Measurements from ENCODE around the gene C6. TPM values are rescaled to one million over a fixed set of nuclear protein-coding genes. Genes with fewer than 3 reads are reported as not detected.

The C6 gene
- 0.26 TPM in 1 of 2 replicates, not detected in the other for total RNA-seq
- polyA plus RNA-seq, result 0.07 TPM in 1 of 2 replicates, not detected in the other
- polyA plus RNA-seq (2012), result not detected in 2 replicates
- not detected in 2 replicates for polyA minus RNA-seq (ENCODE audit: low replicate concordance)

DNA sequence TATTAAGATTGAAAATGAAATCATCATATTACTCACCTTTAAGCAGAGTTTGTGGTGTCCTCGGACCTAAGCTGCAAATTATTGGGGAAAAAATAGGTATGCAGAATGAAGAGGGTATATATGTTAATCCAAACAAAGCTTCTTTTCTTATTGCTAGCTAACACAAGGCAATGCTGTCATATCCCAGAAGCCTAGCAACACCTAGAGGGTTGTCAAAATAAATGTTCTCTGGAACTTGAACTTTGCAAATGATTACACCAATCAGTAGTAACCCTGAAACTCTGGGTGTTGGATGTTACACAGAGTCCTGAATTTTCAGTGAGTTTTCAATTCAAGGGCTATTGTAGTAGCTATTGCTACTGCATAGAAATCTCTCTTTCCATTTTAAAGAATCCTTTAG lies at the start of gene C6:
Gene C6, minus strand, starts transcription at position 193 of the 400 bp plus-strand sequence. CDS start 10,302 bp downstream, outside the sequence.
- no peaks in the 10 kb centered on the region for H3K27me3 ChIP-seq (ENCODE audit: control insufficient read depth, insufficient read depth, low read length)
- H3K9ac ChIP-seq (ENCODE audit: insufficient read depth, low read length), result no peak within 1 kb of the TSS
- H3K27ac ChIP-seq (ENCODE audit: insufficient read depth, low read length), result no peak within 1 kb of the TSS
- H3K79me2 ChIP-seq (ENCODE audit: control insufficient read depth, insufficient read depth, low read length), result no peaks in the 10 kb centered on the region
- H3K9me3 ChIP-seq (ENCODE audit: control insufficient read depth, insufficient read depth, low read depth, low read length), result no peaks in the 10 kb centered on the region
- H3K4me2 ChIP-seq (ENCODE audit: extremely low read depth, insufficient read depth, low read length), result no peak within 1 kb of the TSS
- H4K20me1 ChIP-seq (ENCODE audit: control insufficient read depth, extremely low read depth, insufficient read depth, low read length), result no peaks in the 10 kb centered on the region
- H3K4me3 ChIP-seq (replicated peaks in 1 of 4; ENCODE audit: control extremely low read depth in 1 of 4, insufficient read depth in 1 of 4, low read depth in 3 of 4, low read length in 4 of 4), result no peak within 1 kb of the TSS
- H3K36me3 ChIP-seq (ENCODE audit: control insufficient read depth, insufficient read depth, low read length), result no peaks in the 10 kb centered on the region
- DNase-seq (ENCODE audit: low read depth in 2 of 2), result peak in 1 of 2 donors; percentile 15
- no peak within 1 kb of the TSS for H2AFZ ChIP-seq (ENCODE audit: low read length)
- TF ChIP-seq EZH2 (IDR thresholded peaks at IDR 0.05; ENCODE audit: low read length, missing control alignments), result no peak
- TF ChIP-seq, protein P1, sequence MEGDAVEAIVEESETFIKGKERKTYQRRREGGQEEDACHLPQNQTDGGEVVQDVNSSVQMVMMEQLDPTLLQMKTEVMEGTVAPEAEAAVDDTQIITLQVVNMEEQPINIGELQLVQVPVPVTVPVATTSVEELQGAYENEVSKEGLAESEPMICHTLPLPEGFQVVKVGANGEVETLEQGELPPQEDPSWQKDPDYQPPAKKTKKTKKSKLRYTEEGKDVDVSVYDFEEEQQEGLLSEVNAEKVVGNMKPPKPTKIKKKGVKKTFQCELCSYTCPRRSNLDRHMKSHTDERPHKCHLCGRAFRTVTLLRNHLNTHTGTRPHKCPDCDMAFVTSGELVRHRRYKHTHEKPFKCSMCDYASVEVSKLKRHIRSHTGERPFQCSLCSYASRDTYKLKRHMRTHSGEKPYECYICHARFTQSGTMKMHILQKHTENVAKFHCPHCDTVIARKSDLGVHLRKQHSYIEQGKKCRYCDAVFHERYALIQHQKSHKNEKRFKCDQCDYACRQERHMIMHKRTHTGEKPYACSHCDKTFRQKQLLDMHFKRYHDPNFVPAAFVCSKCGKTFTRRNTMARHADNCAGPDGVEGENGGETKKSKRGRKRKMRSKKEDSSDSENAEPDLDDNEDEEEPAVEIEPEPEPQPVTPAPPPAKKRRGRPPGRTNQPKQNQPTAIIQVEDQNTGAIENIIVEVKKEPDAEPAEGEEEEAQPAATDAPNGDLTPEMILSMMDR (conservative IDR thresholded peaks at IDR 0.05 in 1 of 2, IDR thresholded peaks at IDR 0.05 in 1 of 2; ENCODE audit: low read depth in 1 of 2, low read length in 2 of 2), result no peak
- H3K4me1 ChIP-seq (ENCODE audit: control insufficient read depth, extremely low read depth, insufficient read depth, low read length), result no peaks in the 10 kb centered on the region

DNA sequence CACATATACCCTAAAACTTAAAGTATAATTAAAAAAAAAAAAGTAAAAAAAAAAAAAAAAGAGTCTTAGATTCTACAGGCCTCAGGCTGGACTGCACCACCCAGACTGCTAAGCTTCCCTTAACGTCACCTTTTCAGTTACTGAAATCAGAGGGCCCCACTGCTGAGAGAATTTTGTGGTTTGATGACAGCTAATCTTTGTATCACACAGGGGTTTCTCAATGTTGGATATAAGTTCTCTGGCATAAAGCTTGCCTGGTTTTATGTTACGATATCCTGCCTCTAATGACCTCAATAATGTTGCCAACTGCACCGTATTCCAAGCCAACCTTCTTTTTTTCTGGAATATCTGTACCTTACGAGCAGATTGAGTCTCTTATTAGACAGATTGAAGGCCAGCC lies 43.1 kb upstream of the C6 start:
- peak; percentile 23 to 27 for DNase-seq (ENCODE audit: low read depth in 2 of 2)
- Histone ChIP-seq H3K4me2 (ENCODE audit: extremely low read depth, insufficient read depth, low read length) (no peak overlapping the region), H3K9me3 (ENCODE audit: control insufficient read depth, insufficient read depth, low read depth, low read length) (no peaks in the 10 kb centered on the region), H3K36me3 (ENCODE audit: control insufficient read depth, insufficient read depth, low read length) (no peaks in the 10 kb centered on the region), H3K4me1 (ENCODE audit: control insufficient read depth, extremely low read depth, insufficient read depth, low read length) (no peaks in the 10 kb centered on the region), H3K27ac (ENCODE audit: insufficient read depth, low read length) (no peak overlapping the region), H3K27me3 (ENCODE audit: control insufficient read depth, insufficient read depth, low read length) (no peaks in the 10 kb centered on the region), H2AFZ (ENCODE audit: low read length) (no peak overlapping the region), H3K9ac (ENCODE audit: insufficient read depth, low read length) (no peak overlapping the region), H3K79me2 (ENCODE audit: control insufficient read depth, insufficient read depth, low read length) (no peaks in the 10 kb centered on the region), H3K4me3 (replicated peaks in 1 of 4; ENCODE audit: control extremely low read depth in 1 of 4, insufficient read depth in 1 of 4, low read depth in 3 of 4, low read length in 4 of 4) (no peak overlapping the region), H4K20me1 (ENCODE audit: control insufficient read depth, extremely low read depth, insufficient read depth, low read length) (no peaks in the 10 kb centered on the region)
- no peak for TF ChIP-seq EZH2 (IDR thresholded peaks at IDR 0.05; ENCODE audit: low read length, missing control alignments)
- TF ChIP-seq, protein P1 (conservative IDR thresholded peaks at IDR 0.05 in 1 of 2, IDR thresholded peaks at IDR 0.05 in 1 of 2; ENCODE audit: low read depth in 1 of 2, low read length in 2 of 2), result no peak

GRCh38 chr5:41253109-41253508 lies 39.8 kb upstream of the C6 start:
- no peak overlapping the region for H3K4me3 ChIP-seq (replicated peaks in 1 of 4; ENCODE audit: control extremely low read depth in 1 of 4, insufficient read depth in 1 of 4, low read depth in 3 of 4, low read length in 4 of 4)
- H3K36me3 ChIP-seq (ENCODE audit: control insufficient read depth, insufficient read depth, low read length), result no peaks in the 10 kb centered on the region
- H3K27me3 ChIP-seq (ENCODE audit: control insufficient read depth, insufficient read depth, low read length), result no peaks in the 10 kb centered on the region
- no peak overlapping the region for H3K9ac ChIP-seq (ENCODE audit: insufficient read depth, low read length)
- no peak for DNase-seq (ENCODE audit: low read depth in 2 of 2)
- H2AFZ ChIP-seq (ENCODE audit: low read length), result no peak overlapping the region
- H3K79me2 ChIP-seq (ENCODE audit: control insufficient read depth, insufficient read depth, low read length), result no peaks in the 10 kb centered on the region
- TF ChIP-seq EZH2 (IDR thresholded peaks at IDR 0.05; ENCODE audit: low read length, missing control alignments), result no peak
- TF ChIP-seq, protein P1 (conservative IDR thresholded peaks at IDR 0.05 in 1 of 2, IDR thresholded peaks at IDR 0.05 in 1 of 2; ENCODE audit: low read depth in 1 of 2, low read length in 2 of 2), result no peak
- no peaks in the 10 kb centered on the region for H3K4me1 ChIP-seq (ENCODE audit: control insufficient read depth, extremely low read depth, insufficient read depth, low read length)
- no peak overlapping the region for H3K4me2 ChIP-seq (ENCODE audit: extremely low read depth, insufficient read depth, low read length)
- H4K20me1 ChIP-seq (ENCODE audit: control insufficient read depth, extremely low read depth, insufficient read depth, low read length), result no peaks in the 10 kb centered on the region
- no peak overlapping the region for H3K27ac ChIP-seq (ENCODE audit: insufficient read depth, low read length)
- no peaks in the 10 kb centered on the region for H3K9me3 ChIP-seq (ENCODE audit: control insufficient read depth, insufficient read depth, low read depth, low read length)

Measured in fibroblast of lung (primary cell).